ENCODE data around the gene TSPAN14. TPM values are rescaled to one million over a fixed set of nuclear protein-coding genes. Genes with fewer than 3 reads are reported as not detected.

Gene TSPAN14
- total and polyA plus RNA-seq, 2 of the 8 experiments (the other 6 are each of a cell fraction or from before 2014, with no cell fraction given): 47.4 to 57.8 TPM

DNA sequence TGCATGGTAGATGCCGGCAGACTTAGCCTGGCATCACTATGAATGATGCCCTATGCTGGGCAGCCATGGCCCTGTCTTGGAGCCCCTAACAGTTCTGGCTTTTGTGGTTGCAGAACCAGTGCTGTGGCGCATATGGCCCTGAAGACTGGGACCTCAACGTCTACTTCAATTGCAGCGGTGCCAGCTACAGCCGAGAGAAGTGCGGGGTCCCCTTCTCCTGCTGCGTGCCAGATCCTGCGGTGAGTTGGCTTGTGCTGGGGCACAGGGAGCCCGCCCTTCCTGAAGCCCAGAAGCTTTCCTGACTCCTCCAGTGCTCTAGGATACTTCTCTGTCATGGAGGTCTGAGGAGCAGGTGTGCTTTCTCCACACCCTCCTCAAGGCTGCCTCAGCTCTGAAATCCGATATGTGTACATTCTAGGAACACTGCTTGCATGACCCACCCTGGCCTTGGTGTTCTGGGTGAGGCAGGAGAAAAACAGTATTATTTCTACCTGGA is 58.0 kb downstream of the TSPAN14 start:
- H2BK5ac ChIP-seq (ENCODE audit: low read depth, low read length): no peak overlapping the region
- no peak overlapping the region for H3K4me2 ChIP-seq (ENCODE audit: insufficient read depth in 1 of 2, low read depth in 2 of 2, low read length in 2 of 2)
- no peaks in the 10 kb centered on the region for H3K27me3 ChIP-seq (replicated peaks in 1 of 4; ENCODE audit: control insufficient read depth in 3 of 4, extremely low read depth in 1 of 4, insufficient read depth in 3 of 4, low read length in 3 of 4)
- H3K4me1 ChIP-seq (replicated peaks in 1 of 4; ENCODE audit: control insufficient read depth in 3 of 4, insufficient read depth in 4 of 4, low read length in 3 of 4): no peaks in the 10 kb centered on the region
- peaks cover 2 to 3% of the 10 kb centered on the region in 2 experiments for H4K20me1 ChIP-seq (replicated peaks in 1 of 2; ENCODE audit: control insufficient read depth in 1 of 2, insufficient read depth in 2 of 2, low read length in 2 of 2)
- no peak overlapping the region for H3K23ac ChIP-seq (ENCODE audit: insufficient read length)
- no peak overlapping the region for H2BK20ac ChIP-seq (ENCODE audit: low read length)
- H3K79me1 ChIP-seq (ENCODE audit: low read depth, low read length): peaks cover 4% of the 10 kb centered on the region; the same call in 1 of the 2 replicates
- no peaks in the 10 kb centered on the region for H3K23me2 ChIP-seq (ENCODE audit: low read depth, low read length)
- TF ChIP-seq MAFK (IDR thresholded peaks at IDR 0.05; ENCODE audit: low read depth, low read length): no peak
- no peak for TF ChIP-seq SRF (IDR thresholded peaks at IDR 0.05; ENCODE audit: low read depth, low read length)
- TF ChIP-seq, protein P1, sequence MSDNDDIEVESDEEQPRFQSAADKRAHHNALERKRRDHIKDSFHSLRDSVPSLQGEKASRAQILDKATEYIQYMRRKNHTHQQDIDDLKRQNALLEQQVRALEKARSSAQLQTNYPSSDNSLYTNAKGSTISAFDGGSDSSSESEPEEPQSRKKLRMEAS (IDR thresholded peaks at IDR 0.05): no peak
- TF ChIP-seq KDM5A (IDR thresholded peaks at IDR 0.05; ENCODE audit: low read length): no peak
- POLR2A ChIA-PET (ENCODE audit: partially characterized antibody): no interaction called here
- no peak overlapping the region for H2BK12ac ChIP-seq (ENCODE audit: low read depth, low read length)
- H2BK120ac ChIP-seq (replicated peaks; ENCODE audit: low read depth, low read length): no peak overlapping the region
- H3K27ac ChIP-seq (ENCODE audit: low read depth, low read length): no peak overlapping the region
- no peak overlapping the region for H3K56ac ChIP-seq (replicated peaks; ENCODE audit: insufficient read length, low read depth, low read length)
- no peak for DNase-seq (ENCODE audit: low read depth in 1 of 2, low spot score in 2 of 2)
- no peak overlapping the region for H4K8ac ChIP-seq (ENCODE audit: extremely low read depth, insufficient read depth, low read length)
- H2BK15ac ChIP-seq (ENCODE audit: low read length): no peak overlapping the region
- no peak overlapping the region for H4K91ac ChIP-seq (replicated peaks; ENCODE audit: insufficient read length, low read length)
- H3K36me3 ChIP-seq (ENCODE audit: control insufficient read depth in 2 of 4, insufficient read depth in 4 of 4, low read length in 3 of 4): peaks cover 5 to 38% (median 16%) of the 10 kb centered on the region in 4 experiments; a peak in 7 of 8 replicates
- no peak overlapping the region for H3K14ac ChIP-seq (ENCODE audit: insufficient read length)
- no peak overlapping the region for H3K18ac ChIP-seq (ENCODE audit: extremely low read depth, low read length)
- no peak overlapping the region for H3K4ac ChIP-seq (replicated peaks; ENCODE audit: insufficient read length, low read depth, low read length)
- CTCF ChIA-PET (ENCODE audit: partially characterized antibody): interaction anchor here (0.7 to 21.9 kb wide), 17 partner anchors 7 to 251 kb away, joined by 3 to 1263 read pairs (median 6); partner anchors contain the start of gene TSPAN14
- H4K5ac ChIP-seq (ENCODE audit: insufficient read length, low read depth, low read length): no peak overlapping the region
- FAIRE-seq: no peak
- no peaks in the 10 kb centered on the region for H3K9me3 ChIP-seq (ENCODE audit: insufficient read depth in 2 of 2, low read depth in 1 of 2, low read length in 1 of 2)
- 0 out of 4 replicates have a peak, but pooled peaks cover 0 to under 1% of the 10 kb centered on the region in 2 experiments for H3K79me2 ChIP-seq (ENCODE audit: control insufficient read depth in 1 of 2, insufficient read depth in 2 of 2, low read length in 2 of 2)
- no peak overlapping the region for H3K4me3 ChIP-seq (ENCODE audit: extremely low read depth in 1 of 4, insufficient read depth in 2 of 4, low read depth in 3 of 4, low read length in 4 of 4)
- WGBS, 2 experiments (ENCODE audit: extremely low coverage in 1 of 2, insufficient coverage in 1 of 2, insufficient read length in 1 of 2, insufficient replicate concordance in 2 of 2, low coverage in 1 of 2, low lambda C conversion rate in 2 of 2, missing lambda C conversion rate in 1 of 2): 97% methylated on average over 10 of the region's 10 CpGs; no CpG with 5 or more reads in 1 of the 2 experiments
- H2AFZ ChIP-seq (ENCODE audit: low read length): no peak overlapping the region
- H2AK5ac ChIP-seq (ENCODE audit: low read depth, low read length): no peak overlapping the region
- H3K9ac ChIP-seq (replicated peaks in 1 of 4; ENCODE audit: extremely low read depth in 1 of 4, low read depth in 3 of 4, low read length in 3 of 4): no peak overlapping the region
